ENCODE results near the gene ZBED4.

The ZBED4 gene

GRCh38 chr22:49894322-49895054, 40.8 kb downstream of the ZBED4 start:
- TF ChIP-seq CTCF (IDR thresholded peaks at IDR 0.05; ENCODE audit: insufficient read depth, low read depth, low read length, missing control alignments), result no peak
- DNase-seq (ENCODE audit: low read depth), result peak; percentile 14
- no peak overlapping the region for H3K4me3 ChIP-seq (ENCODE audit: low read length)

DNA sequence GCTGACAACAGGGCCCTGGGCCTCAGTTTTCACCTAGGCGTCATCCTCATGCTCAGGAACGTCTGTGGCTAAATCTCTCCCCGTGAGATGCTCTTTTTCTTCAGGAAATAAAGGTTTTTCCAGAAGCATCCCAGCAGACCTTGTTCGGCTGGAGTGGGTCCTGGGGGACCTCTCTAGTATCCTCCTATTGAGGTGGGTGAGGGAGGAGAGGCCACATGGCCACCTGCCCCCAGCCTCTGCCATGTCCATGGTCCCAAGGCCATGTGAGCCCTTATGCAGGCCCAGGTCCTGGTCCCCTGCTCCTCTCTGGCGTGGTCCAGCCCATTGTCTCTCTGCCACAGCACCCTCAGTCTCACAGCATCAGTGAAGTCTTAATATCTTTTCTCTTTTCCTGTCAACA, 42.6 kb downstream of the ZBED4 start:
- H3K4me3 ChIP-seq (ENCODE audit: low read length), result no peak overlapping the region
- no peak for DNase-seq (ENCODE audit: low read depth)
- TF ChIP-seq CTCF (IDR thresholded peaks at IDR 0.05; ENCODE audit: insufficient read depth, low read depth, low read length, missing control alignments), result no peak

GRCh38 chr22:49897015-49897684, 43.5 kb downstream of the ZBED4 start:
- no peak for DNase-seq (ENCODE audit: low read depth)
- no peak for TF ChIP-seq CTCF (IDR thresholded peaks at IDR 0.05; ENCODE audit: insufficient read depth, low read depth, low read length, missing control alignments)
- H3K4me3 ChIP-seq (ENCODE audit: low read length), result no peak overlapping the region

DNA sequence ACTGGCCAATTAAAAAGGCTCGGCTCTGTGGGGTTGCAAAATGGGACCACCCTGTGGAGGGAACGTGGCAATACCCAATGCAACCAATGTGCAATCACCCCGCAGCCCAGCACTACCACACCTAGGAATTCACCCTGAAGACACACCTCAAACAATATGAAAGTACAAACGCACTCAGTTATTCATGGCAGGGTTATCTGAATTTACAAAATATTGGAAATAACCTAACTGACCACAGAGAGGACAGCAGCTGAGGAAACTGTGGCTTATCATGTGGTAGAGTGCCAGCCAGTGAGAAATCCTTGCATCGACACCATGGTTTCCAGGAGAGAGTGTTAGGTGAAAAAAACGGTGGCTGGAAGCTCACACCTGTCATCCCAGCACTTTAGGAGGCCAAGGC, 45.9 kb downstream of the ZBED4 start:
- no peak for TF ChIP-seq CTCF (IDR thresholded peaks at IDR 0.05; ENCODE audit: insufficient read depth, low read depth, low read length, missing control alignments)
- no peak overlapping the region for H3K4me3 ChIP-seq (ENCODE audit: low read length)
- DNase-seq (ENCODE audit: low read depth), result no peak

GRCh38 chr22:49900441-49901230, 47.0 kb downstream of the ZBED4 start:
- DNase-seq (ENCODE audit: low read depth), result no peak
- H3K4me3 ChIP-seq (ENCODE audit: low read length), result no peak overlapping the region
- no peak for TF ChIP-seq CTCF (IDR thresholded peaks at IDR 0.05; ENCODE audit: insufficient read depth, low read depth, low read length, missing control alignments)

DNA sequence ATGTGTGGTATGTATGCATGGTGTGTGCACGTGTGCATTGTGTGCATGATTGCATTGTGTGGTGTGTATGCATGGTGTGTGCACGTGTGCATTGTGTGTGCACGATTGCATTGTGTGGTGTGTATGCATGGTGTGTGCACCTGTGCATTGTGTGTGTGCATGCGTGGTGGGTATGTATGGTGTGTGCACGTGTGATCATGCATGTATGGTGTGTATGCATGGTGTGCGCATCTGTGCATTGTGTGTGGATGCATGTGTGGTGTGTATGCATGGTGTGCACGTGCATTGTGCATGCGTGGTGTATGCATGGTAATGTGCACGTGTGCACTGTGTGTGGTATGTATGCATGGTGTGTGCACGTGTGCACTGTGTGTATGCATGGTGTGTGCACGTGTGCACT, 47.8 kb downstream of the ZBED4 start:
- no peak for DNase-seq (ENCODE audit: low read depth)
- no peak for TF ChIP-seq CTCF (IDR thresholded peaks at IDR 0.05; ENCODE audit: insufficient read depth, low read depth, low read length, missing control alignments)
- H3K4me3 ChIP-seq (ENCODE audit: low read length), result no peak overlapping the region
